C4-2B (cell line): Measurements from ENCODE around the gene DIAPH2.

ENCODE experiments used
- CTCF ChIP-seq: fragments of 450-650 bp; conservative IDR thresholded peaks from 2 replicates; pipeline ENCODE4 v1.5.1; 2017; ENCODE audit warnings: mild to moderate bottlenecking
- ZFX ChIP-seq: fragments of 450-650 bp; IDR thresholded peaks from 2 replicates; pipeline ENCODE4 v1.6.1; 2017

- TF ChIP-seq CTCF (no peak), ZFX (no peak)
Measured at GRCh38 chrX:97229318-97229717, 544.7 kb downstream of the DIAPH2 start.
